Measurements from ENCODE around the gene REEP1. TPM values are rescaled to one million over a fixed set of nuclear protein-coding genes. Genes with fewer than 3 reads are reported as not detected.

The REEP1 gene
- total and polyA plus RNA-seq, 2 experiments from 2014 or later: not detected

DNA sequence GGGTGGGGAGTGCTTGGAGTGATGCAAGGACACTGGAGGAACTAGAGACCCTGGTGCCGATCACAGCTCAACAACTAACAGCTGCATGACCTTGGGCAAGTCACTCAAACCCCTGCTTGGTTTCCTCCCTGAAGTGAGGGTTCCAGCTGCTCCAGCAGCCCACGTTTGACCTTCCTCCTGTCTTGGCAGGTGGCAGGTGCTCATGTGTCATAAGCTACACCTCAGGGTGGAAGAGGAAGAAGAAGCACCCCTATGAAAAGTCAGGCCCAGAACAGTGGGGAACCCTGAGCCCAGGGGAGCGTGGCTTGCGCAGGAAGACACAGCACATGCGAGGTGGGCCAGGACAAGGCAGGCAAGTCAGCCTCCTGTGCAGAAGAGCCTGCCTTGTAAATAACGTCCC lies 95.8 kb downstream of the REEP1 start:
- Histone ChIP-seq H3K27ac (no peak overlapping the region), H4K20me1 (ENCODE audit: insufficient read depth) (no peaks in the 10 kb centered on the region), H2AFZ (no peak overlapping the region), H3K9me3 (ENCODE audit: low read depth) (no peaks in the 10 kb centered on the region), H3K4me3 (no peak overlapping the region), H3K36me3 (ENCODE audit: low read depth) (no peaks in the 10 kb centered on the region), H3K4me1 (ENCODE audit: insufficient read depth) (no peaks in the 10 kb centered on the region), H3F3A (ENCODE audit: insufficient read depth) (no peaks in the 10 kb centered on the region), H3K9me2 (ENCODE audit: insufficient read depth) (no peaks in the 10 kb centered on the region), H3K9ac (no peak overlapping the region), H3K4me2 (ENCODE audit: unreplicated experiment) (no peak overlapping the region), H3K27me3 (replicated peaks; ENCODE audit: insufficient read depth) (peaks cover 40% of the 10 kb centered on the region), H3K79me2 (ENCODE audit: insufficient read depth) (no peaks in the 10 kb centered on the region)
- in situ Hi-C loops (cut with MboI): no loop called here
- TF ChIP-seq EZH2 (IDR thresholded peaks at IDR 0.05; ENCODE audit: insufficient read depth, poor library complexity, severe bottlenecking): no peak
- TF ChIP-seq EZH2phosphoT487 (IDR thresholded peaks at IDR 0.05; ENCODE audit: insufficient read depth, low read depth): no peak
- DNase-seq: no peak
- WGBS, 2 experiments (ENCODE audit: low coverage in 1 of 2, low lambda C conversion rate in 2 of 2, missing lambda C conversion rate in 2 of 2): 58 to 67% methylated on average over 6 of the region's 6 CpGs

DNA sequence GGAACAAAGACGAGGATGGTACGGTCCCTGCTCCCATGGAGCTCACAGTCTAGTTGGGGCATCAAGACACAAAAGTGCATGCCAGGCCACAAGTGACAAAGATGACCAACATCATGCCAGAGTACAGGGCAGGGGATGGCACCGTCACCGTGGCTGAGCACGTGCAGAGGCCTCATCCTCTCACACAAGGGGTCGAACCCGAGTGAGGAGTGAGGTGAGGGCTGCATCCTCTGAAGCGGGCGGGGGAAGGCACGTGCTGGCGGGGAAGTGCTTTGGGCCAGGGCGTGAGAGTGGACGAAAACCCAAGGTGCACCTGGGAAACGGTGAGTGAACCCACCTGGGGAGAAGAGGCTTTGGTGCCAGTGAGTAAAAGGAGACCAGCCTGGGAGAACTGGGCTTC lies 97.2 kb downstream of the REEP1 start:
- Histone ChIP-seq H3K79me2 (ENCODE audit: insufficient read depth) (no peaks in the 10 kb centered on the region), H3K9ac (no peak overlapping the region), H3K36me3 (ENCODE audit: low read depth) (no peaks in the 10 kb centered on the region), H3K9me2 (ENCODE audit: insufficient read depth) (no peaks in the 10 kb centered on the region), H3K4me3 (no peak overlapping the region), H3K9me3 (ENCODE audit: low read depth) (no peaks in the 10 kb centered on the region), H4K20me1 (ENCODE audit: insufficient read depth) (no peaks in the 10 kb centered on the region), H3K27me3 (replicated peaks; ENCODE audit: insufficient read depth) (peaks cover 33% of the 10 kb centered on the region), H3K4me1 (ENCODE audit: insufficient read depth) (no peaks in the 10 kb centered on the region), H3F3A (ENCODE audit: insufficient read depth) (no peaks in the 10 kb centered on the region), H2AFZ (no peak overlapping the region), H3K27ac (no peak overlapping the region), H3K4me2 (ENCODE audit: unreplicated experiment) (no peak overlapping the region)
- in situ Hi-C loops (cut with MboI): no loop called here
- TF ChIP-seq EZH2 (IDR thresholded peaks at IDR 0.05; ENCODE audit: insufficient read depth, poor library complexity, severe bottlenecking): no peak
- no peak for TF ChIP-seq EZH2phosphoT487 (IDR thresholded peaks at IDR 0.05; ENCODE audit: insufficient read depth, low read depth)
- DNase-seq: no peak
- 77 to 80% methylated on average over 12 to 14 of the region's 14 CpGs for WGBS, 2 experiments (ENCODE audit: low coverage in 1 of 2, low lambda C conversion rate in 2 of 2, missing lambda C conversion rate in 2 of 2)

DNA sequence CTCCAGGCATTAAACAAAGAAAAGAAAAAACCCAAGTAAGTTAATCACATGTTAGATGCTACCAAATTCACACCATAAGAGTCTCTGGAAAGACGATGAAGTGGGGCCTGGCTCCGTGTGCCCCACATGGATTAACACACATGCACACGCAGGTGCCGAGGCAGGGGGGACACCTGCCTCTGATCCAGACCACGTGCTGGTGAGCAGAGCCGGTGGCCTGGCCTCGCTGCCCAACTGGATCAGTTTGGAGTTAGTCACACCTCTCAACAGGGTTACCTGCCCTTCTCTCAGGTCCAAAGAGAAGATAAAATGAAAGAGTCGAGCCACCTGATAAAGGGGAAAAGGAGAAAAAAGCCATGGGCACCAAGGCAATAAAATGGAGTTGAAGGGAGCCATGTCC lies 97.7 kb downstream of the REEP1 start:
- Histone ChIP-seq H3K4me3 (no peak overlapping the region), H3K4me2 (ENCODE audit: unreplicated experiment) (no peak overlapping the region), H3K9ac (no peak overlapping the region), H3K27me3 (replicated peaks; ENCODE audit: insufficient read depth) (peaks cover 33% of the 10 kb centered on the region), H4K20me1 (ENCODE audit: insufficient read depth) (no peaks in the 10 kb centered on the region), H3K9me2 (ENCODE audit: insufficient read depth) (no peaks in the 10 kb centered on the region), H3K4me1 (ENCODE audit: insufficient read depth) (no peaks in the 10 kb centered on the region), H3K9me3 (ENCODE audit: low read depth) (no peaks in the 10 kb centered on the region), H3K27ac (no peak overlapping the region), H3K36me3 (ENCODE audit: low read depth) (no peaks in the 10 kb centered on the region), H3F3A (ENCODE audit: insufficient read depth) (no peaks in the 10 kb centered on the region), H3K79me2 (ENCODE audit: insufficient read depth) (no peaks in the 10 kb centered on the region), H2AFZ (no peak overlapping the region)
- no peak for TF ChIP-seq EZH2phosphoT487 (IDR thresholded peaks at IDR 0.05; ENCODE audit: insufficient read depth, low read depth)
- TF ChIP-seq EZH2 (IDR thresholded peaks at IDR 0.05; ENCODE audit: insufficient read depth, poor library complexity, severe bottlenecking): no peak
- no peak for DNase-seq
- in situ Hi-C loops (cut with MboI): no loop called here
- WGBS, 2 experiments (ENCODE audit: low coverage in 1 of 2, low lambda C conversion rate in 2 of 2, missing lambda C conversion rate in 2 of 2): 64 to 72% methylated on average over 8 of the region's 8 CpGs

DNA sequence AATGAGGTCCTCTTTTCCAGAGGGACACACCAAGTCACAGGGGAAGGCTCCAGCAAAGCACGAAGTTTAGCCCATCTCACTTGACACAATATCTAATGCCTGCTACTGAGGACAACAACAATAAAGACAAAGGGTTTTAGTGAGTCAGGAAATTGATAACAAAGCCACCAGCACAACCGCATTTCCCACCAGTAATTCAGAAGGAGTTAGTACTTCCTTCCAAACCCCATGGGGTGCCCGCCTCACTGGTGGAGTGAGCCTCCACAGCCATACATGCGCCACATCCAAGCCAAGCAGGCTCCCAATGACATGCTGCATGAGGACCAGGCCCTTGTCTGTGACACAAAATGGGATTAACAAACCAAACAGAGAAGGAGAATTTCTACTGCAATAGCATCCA lies 98.1 kb downstream of the REEP1 start:
- Histone ChIP-seq H3K4me1 (ENCODE audit: insufficient read depth) (no peaks in the 10 kb centered on the region), H3K9ac (no peak overlapping the region), H3K9me3 (ENCODE audit: low read depth) (no peaks in the 10 kb centered on the region), H3K4me2 (ENCODE audit: unreplicated experiment) (no peak overlapping the region), H4K20me1 (ENCODE audit: insufficient read depth) (no peaks in the 10 kb centered on the region), H3K79me2 (ENCODE audit: insufficient read depth) (no peaks in the 10 kb centered on the region), H3K36me3 (ENCODE audit: low read depth) (no peaks in the 10 kb centered on the region), H3K27me3 (replicated peaks; ENCODE audit: insufficient read depth) (peaks cover 32% of the 10 kb centered on the region), H3K9me2 (ENCODE audit: insufficient read depth) (no peaks in the 10 kb centered on the region), H3K4me3 (no peak overlapping the region), H3F3A (ENCODE audit: insufficient read depth) (no peaks in the 10 kb centered on the region), H2AFZ (no peak overlapping the region), H3K27ac (no peak overlapping the region)
- 71 to 72% methylated on average over 4 of the region's 4 CpGs for whole genome bisulfite sequencing, 2 experiments (ENCODE audit: low coverage in 1 of 2, low lambda C conversion rate in 2 of 2, missing lambda C conversion rate in 2 of 2)
- no peak for DNase-seq
- in situ Hi-C loops (cut with MboI): no loop called here
- TF ChIP-seq EZH2phosphoT487 (IDR thresholded peaks at IDR 0.05; ENCODE audit: insufficient read depth, low read depth) (no peak), EZH2 (IDR thresholded peaks at IDR 0.05; ENCODE audit: insufficient read depth, poor library complexity, severe bottlenecking) (no peak)

DNA sequence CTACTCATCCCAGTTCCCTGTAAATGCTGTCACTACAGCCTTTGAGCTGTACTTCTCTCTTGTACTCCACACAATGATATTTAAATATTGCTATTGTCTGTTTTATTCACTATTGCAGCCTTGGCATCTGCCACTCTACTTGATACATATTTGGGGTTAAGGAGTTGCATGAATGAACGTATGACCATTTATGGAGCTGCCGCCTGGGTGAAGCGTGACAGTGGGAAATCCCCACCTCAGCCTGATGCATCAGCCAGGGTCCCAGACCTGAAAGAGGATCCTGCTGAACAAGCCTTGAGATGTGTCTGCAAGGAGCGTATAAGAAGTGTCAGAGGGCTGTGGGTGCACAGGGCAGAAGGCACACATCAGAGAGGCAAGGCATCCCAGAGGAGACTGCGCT lies 99.1 kb downstream of the REEP1 start:
- Histone ChIP-seq H3K4me1 (ENCODE audit: insufficient read depth) (no peaks in the 10 kb centered on the region), H3K9me2 (ENCODE audit: insufficient read depth) (no peaks in the 10 kb centered on the region), H3K79me2 (ENCODE audit: insufficient read depth) (no peaks in the 10 kb centered on the region), H3K4me2 (ENCODE audit: unreplicated experiment) (no peak overlapping the region), H4K20me1 (ENCODE audit: insufficient read depth) (no peaks in the 10 kb centered on the region), H3K9me3 (ENCODE audit: low read depth) (no peaks in the 10 kb centered on the region), H3K27me3 (replicated peaks; ENCODE audit: insufficient read depth) (peaks cover 25% of the 10 kb centered on the region), H3K4me3 (no peak overlapping the region), H2AFZ (no peak overlapping the region), H3K36me3 (ENCODE audit: low read depth) (no peaks in the 10 kb centered on the region), H3K9ac (no peak overlapping the region), H3K27ac (no peak overlapping the region), H3F3A (ENCODE audit: insufficient read depth) (no peaks in the 10 kb centered on the region)
- no peak for DNase-seq
- 36 to 39% methylated on average over 5 of the region's 5 CpGs for WGBS, 2 experiments (ENCODE audit: low coverage in 1 of 2, low lambda C conversion rate in 2 of 2, missing lambda C conversion rate in 2 of 2)
- TF ChIP-seq EZH2 (IDR thresholded peaks at IDR 0.05; ENCODE audit: insufficient read depth, poor library complexity, severe bottlenecking): no peak
- TF ChIP-seq EZH2phosphoT487 (IDR thresholded peaks at IDR 0.05; ENCODE audit: insufficient read depth, low read depth): no peak
- in situ Hi-C loops (cut with MboI): no loop called here
